Uterus (tissue), 2 donors: ENCODE results near the gene RUFY2.

Source experiments
- POLR2A ChIP-seq, 2 donors: fragments of 450-650 bp; IDR thresholded peaks; one replicate each; pipeline ENCODE4 v1.6.1; 2016; ENCODE audit warnings: antibody characterized with exemption in 2 of 2, mild to moderate bottlenecking in 1 of 2, moderate library complexity in 1 of 2
- TF ChIP-seq, protein P1 (sequence below), 4 experiments: fragments of 200-600 bp in 2 of 4; fragments of 450-650 bp in 2 of 4; sonication (generic) in 2 of 4; IDR thresholded peaks; one replicate each; pipeline ENCODE4 v1.5.1; 2016 to 2019; ENCODE audit warnings: antibody characterized with exemption in 4 of 4, mild to moderate bottlenecking in 2 of 4, moderate library complexity in 1 of 4

DNA sequence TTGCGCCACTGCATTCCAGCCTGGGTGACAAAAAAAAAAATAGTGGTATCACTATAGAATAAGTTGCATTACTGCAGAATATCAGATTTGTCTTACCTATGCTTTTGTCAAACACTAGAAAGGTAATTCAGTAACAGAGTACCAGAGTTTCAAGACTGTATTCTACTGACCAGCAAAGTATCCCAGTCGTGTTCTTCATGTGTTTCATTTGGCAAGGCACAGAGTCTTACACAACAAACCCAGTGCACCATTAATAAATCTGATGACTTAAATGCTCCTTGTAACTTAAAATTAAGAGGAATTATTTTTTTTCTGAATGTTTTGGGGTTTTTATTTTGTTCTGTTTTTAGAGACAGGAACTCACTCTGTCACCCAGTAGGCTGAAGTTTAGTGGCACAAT lies 40.0 kb downstream of the RUFY2 start:
- TF ChIP-seq, protein P1, sequence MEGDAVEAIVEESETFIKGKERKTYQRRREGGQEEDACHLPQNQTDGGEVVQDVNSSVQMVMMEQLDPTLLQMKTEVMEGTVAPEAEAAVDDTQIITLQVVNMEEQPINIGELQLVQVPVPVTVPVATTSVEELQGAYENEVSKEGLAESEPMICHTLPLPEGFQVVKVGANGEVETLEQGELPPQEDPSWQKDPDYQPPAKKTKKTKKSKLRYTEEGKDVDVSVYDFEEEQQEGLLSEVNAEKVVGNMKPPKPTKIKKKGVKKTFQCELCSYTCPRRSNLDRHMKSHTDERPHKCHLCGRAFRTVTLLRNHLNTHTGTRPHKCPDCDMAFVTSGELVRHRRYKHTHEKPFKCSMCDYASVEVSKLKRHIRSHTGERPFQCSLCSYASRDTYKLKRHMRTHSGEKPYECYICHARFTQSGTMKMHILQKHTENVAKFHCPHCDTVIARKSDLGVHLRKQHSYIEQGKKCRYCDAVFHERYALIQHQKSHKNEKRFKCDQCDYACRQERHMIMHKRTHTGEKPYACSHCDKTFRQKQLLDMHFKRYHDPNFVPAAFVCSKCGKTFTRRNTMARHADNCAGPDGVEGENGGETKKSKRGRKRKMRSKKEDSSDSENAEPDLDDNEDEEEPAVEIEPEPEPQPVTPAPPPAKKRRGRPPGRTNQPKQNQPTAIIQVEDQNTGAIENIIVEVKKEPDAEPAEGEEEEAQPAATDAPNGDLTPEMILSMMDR (IDR thresholded peaks at IDR 0.05) = no peak
- no peak for TF ChIP-seq POLR2A (IDR thresholded peaks at IDR 0.05)
